Endothelial cell of umbilical vein (primary cell): Measurements from ENCODE around the gene CDIP1. TPM values are rescaled to one million over a fixed set of nuclear protein-coding genes. Genes with fewer than 3 reads are reported as not detected.
A peak's percentile ranks its signal among the peaks of the same experiment; 100 is the strongest.

ENCODE experiments used
- BruUV-seq: library from RNA; stranded (reverse); fragments of 400-500 nt; replicated peaks from 2 replicates; lab custom pipeline; 2021; lab: Mats Ljungman, UMichigan
- CTCF ChIA-PET: fragments of 300-600, 350-600 bp; sonication (Branson Sonifier 250); formaldehyde crosslinking; loops from one replicate; lab custom pipeline; 2021; ENCODE audit warnings: antibody characterized with exemption, inconsistent platforms; lab: Charles Lee
- POLR2A ChIA-PET: fragments of 300-600, 350-600 bp; sonication (Branson Sonifier 250); formaldehyde crosslinking; loops from one replicate; lab custom pipeline; 2021; ENCODE audit warnings: antibody characterized with exemption, inconsistent platforms; lab: Charles Lee
- DNase-seq: peaks from one replicate; pipeline ENCODE4 v3.0.0-alpha.2; 2011; ENCODE audit warnings: low read depth, low spot score
- FAIRE-seq: peaks from 2 replicates; lab custom pipeline; 2011; peaks lifted over from hg19 to GRCh38; lab: Jason Lieb, UNC
- H2AFZ ChIP-seq: 2 replicates; pipeline ENCODE4 v1.6.0; 2012; ENCODE audit warnings: low read depth, low read length, control low read depth, inconsistent platforms
- H3K27ac ChIP-seq: 2 replicates; pipeline ENCODE4 v1.5.1; 2011; ENCODE audit warnings: low read depth, mild to moderate bottlenecking, control low read depth, low read length, moderate library complexity; ENCODE audit not compliant: insufficient read depth
- H3K27me3 ChIP-seq, 2 experiments: 2 replicates each; pipeline versions ENCODE4 v1.6.0 to v1.6.1; 2011; ENCODE audit warnings: low read length in 2 of 2, mixed read lengths in 1 of 2; ENCODE audit not compliant: control insufficient read depth in 2 of 2, insufficient read depth in 2 of 2
- H3K36me3 ChIP-seq, 2 experiments: 2 replicates in 1 of 2; 3 replicates in 1 of 2; pipeline ENCODE4 v1.5.1; 2011; ENCODE audit warnings: low read length in 2 of 2, mild to moderate bottlenecking in 1 of 2, moderate library complexity in 1 of 2; ENCODE audit not compliant: control insufficient read depth in 2 of 2, insufficient read depth in 2 of 2; ENCODE audit errors: extremely low read depth in 1 of 2
- H3K4me1 ChIP-seq: 3 replicates; pipeline ENCODE4 v1.5.1; 2011; ENCODE audit warnings: mild to moderate bottlenecking, low read length; ENCODE audit not compliant: control insufficient read depth, insufficient read depth; ENCODE audit errors: extremely low read depth
- H3K4me2 ChIP-seq: 2 replicates; pipeline ENCODE4 v1.6.1; 2011; ENCODE audit warnings: low read length, control low read depth, mixed read lengths; ENCODE audit not compliant: insufficient read depth
- H3K4me3 ChIP-seq, 3 experiments: fragments of 200-600 bp in 1 of 3; sonication (generic), shearing (Covaris generic) in 1 of 3; replicated peaks in 1 of 3; 2 replicates each; pipeline ENCODE4 v1.5.1; 2011 to 2016; ENCODE audit warnings: control low read depth in 3 of 3, low read length in 3 of 3, mild to moderate bottlenecking in 2 of 3, inconsistent platforms in 1 of 3, low read depth in 1 of 3, moderate library complexity in 1 of 3; ENCODE audit not compliant: insufficient read depth in 1 of 3
- H3K79me2 ChIP-seq: 2 replicates; pipeline ENCODE4 v1.6.0; 2012; ENCODE audit warnings: low read length, inconsistent platforms; ENCODE audit not compliant: control insufficient read depth, insufficient read depth
- H3K9ac ChIP-seq: replicated peaks from 2 replicates; pipeline ENCODE3; 2011; ENCODE audit warnings: low read length, control low read depth; ENCODE audit not compliant: insufficient read depth; ENCODE audit errors: extremely low read depth
- H3K9me1 ChIP-seq: replicated peaks from 3 replicates; pipeline ENCODE4 v1.6.0; 2011; ENCODE audit warnings: mild to moderate bottlenecking, low read length; ENCODE audit not compliant: control insufficient read depth, insufficient read depth; ENCODE audit errors: extremely low read depth
- H3K9me3 ChIP-seq: replicated peaks from 2 replicates; pipeline ENCODE4 v1.5.1; 2012; ENCODE audit warnings: low read length, inconsistent platforms; ENCODE audit not compliant: control insufficient read depth, insufficient read depth
- H4K20me1 ChIP-seq: replicated peaks from 2 replicates; pipeline ENCODE3; 2011; ENCODE audit warnings: mild to moderate bottlenecking, low read length; ENCODE audit not compliant: control insufficient read depth, insufficient read depth; ENCODE audit errors: extremely low read depth
- CTCF ChIP-seq, 2 donors: IDR thresholded peaks; 1 replicate in 1 of 2; 2 replicates in 1 of 2; pipeline ENCODE4 v1.5.1; 2011; ENCODE audit warnings: low read length in 2 of 2, mild to moderate bottlenecking in 2 of 2, moderate library complexity in 2 of 2, control low read depth in 1 of 2, inconsistent platforms in 1 of 2, low read depth in 1 of 2; ENCODE audit not compliant: insufficient read depth in 1 of 2; ENCODE audit errors: extremely low read depth in 1 of 2
- EZH2 ChIP-seq: IDR thresholded peaks from 2 replicates; pipeline ENCODE4 v1.6.1; 2012; ENCODE audit warnings: borderline replicate concordance, low read depth, mild to moderate bottlenecking, moderate library complexity, low read length, inconsistent platforms; ENCODE audit not compliant: severe bottlenecking
- FOS ChIP-seq: IDR thresholded peaks from 2 replicates; pipeline ENCODE4 v1.6.1; 2011; ENCODE audit warnings: mild to moderate bottlenecking, low read length, moderate library complexity, borderline replicate concordance; ENCODE audit not compliant: insufficient read depth
- GATA2 ChIP-seq: IDR thresholded peaks from 2 replicates; pipeline ENCODE4 v1.7.0; 2011; ENCODE audit warnings: low read depth, mild to moderate bottlenecking, moderate library complexity, mixed read lengths, low read length; ENCODE audit not compliant: insufficient read length, insufficient read depth
- JUN ChIP-seq: IDR thresholded peaks from 2 replicates; pipeline ENCODE4 v1.6.1; 2011; ENCODE audit warnings: borderline replicate concordance, low read depth; ENCODE audit not compliant: insufficient read length, insufficient read depth
- MAX ChIP-seq: IDR thresholded peaks from 2 replicates; pipeline ENCODE4 v1.6.1; 2011; ENCODE audit not compliant: insufficient read depth, insufficient read length
- MYC ChIP-seq: IDR thresholded peaks from one replicate; pipeline ENCODE4 v1.6.1; 2011; ENCODE audit warnings: mild to moderate bottlenecking, low read depth, low read length
- POLR2A ChIP-seq: IDR thresholded peaks from 2 replicates; pipeline ENCODE4 v1.6.1; 2012; ENCODE audit warnings: low read depth, mild to moderate bottlenecking, control low read depth, low read length
- POLR2AphosphoS5 ChIP-seq: IDR thresholded peaks from 2 replicates; pipeline ENCODE4 v1.6.1; 2012; ENCODE audit warnings: low read depth, mild to moderate bottlenecking, control low read depth, low read length, moderate library complexity; ENCODE audit not compliant: insufficient read depth
- dilution Hi-C: fragments of 300-500 bp; cut with MboI; formaldehyde crosslinking; loops from one replicate; pipeline ENCODE4 v1.15.0; 2019; ENCODE audit warnings: low sequenced_read_pairs; ENCODE audit not compliant: extremely low pct_ligation_motif_present
- intact Hi-C: fragments of 100-400 bp; cut with micrococcal nuclease; formaldehyde crosslinking; loops from one replicate; pipeline ENCODE4 v1.10.0; 2022
- polyA plus RNA-seq, 4 experiments: library from polyadenylated mRNA; depleted of rRNA in 3 of 4; stranded (reverse) in 3 of 4; unstranded in 1 of 4; fragments of >200 nt; gene quantifications; 2 replicates each; pipeline versions ENCODE4 v1.2.1 to v1.2.3, GENCODE V29; 2011 to 2012; ENCODE audit warnings: missing spikeins in 1 of 4
- total RNA-seq: library from RNA; stranded (reverse); gene quantifications from 2 replicates; pipeline ENCODE4 v1.2.3, GENCODE V29; 2021

Gene CDIP1
- total and polyA plus RNA-seq, 2 donors (not counting 3 experiments of a cell fraction or from before 2014, with no cell fraction given), result 33.9 to 37.4 TPM

- dilution Hi-C loops, result no loop called here
Measured at GRCh38 chr16:4494746-4495490, 43.7 kb downstream of the CDIP1 start.

More at GRCh38 chr16:4494746-4495490, 43.7 kb downstream of the CDIP1 start:
- TF ChIP-seq POLR2AphosphoS5 (no peak), EZH2 (no peak), GATA2 (no peak), CTCF (IDR thresholded peaks at IDR 0.05; ENCODE audit: extremely low read depth in 1 of 2, insufficient read depth in 1 of 2, low read depth in 1 of 2, low read length in 2 of 2) (no peak), MYC (no peak), JUN (no peak), POLR2A (no peak), MAX (no peak), FOS (no peak)
- no peak overlapping the region for H2AFZ ChIP-seq
- no peak overlapping the region for H3K9ac ChIP-seq
- peak; percentile 62 for FAIRE-seq
- DNase-seq, result no peak
- no peak overlapping the region for H3K4me3 ChIP-seq
- H3K9me1 ChIP-seq, result no peaks in the 10 kb centered on the region
- peaks cover 54% of the 10 kb centered on the region for H3K79me2 ChIP-seq
- H3K4me2 ChIP-seq, result no peak overlapping the region
- BruUV-seq, result no TSS peak
- POLR2A ChIA-PET, result no interaction called here
- no peak overlapping the region for H3K27ac ChIP-seq
- H3K36me3 ChIP-seq, result peaks cover 4 to 7% of the 10 kb centered on the region in 2 experiments
- no peaks in the 10 kb centered on the region for H3K27me3 ChIP-seq
- intact Hi-C loops, result no loop called here
- no peaks in the 10 kb centered on the region for H3K9me3 ChIP-seq
- H4K20me1 ChIP-seq, result no peaks in the 10 kb centered on the region
- H3K4me1 ChIP-seq, result peaks cover 13% of the 10 kb centered on the region
- CTCF ChIA-PET, result interaction anchor here (1.2 to 1.9 kb wide), 2 partner anchors 17 to 92 kb away, joined by 3 to 8 read pairs; no protein-coding TSS in a partner anchor
